ENCODE data around the gene CYTL1.

The CYTL1 gene

GRCh38 chr4:4969298-4969697 is 50.0 kb downstream of the CYTL1 start:
- TF ChIP-seq CTCF (IDR thresholded peaks at IDR 0.05; ENCODE audit: low read depth, low read length): no peak
- Histone ChIP-seq H3K4me1 (no peaks in the 10 kb centered on the region), H3K36me3 (no peaks in the 10 kb centered on the region), H3K9me3 (no peaks in the 10 kb centered on the region), H3K27me3 (no peaks in the 10 kb centered on the region; the same call in 1 of the 2 replicates), H3K4me3 (ENCODE audit: low read depth, low read length) (no peak overlapping the region)
- no peak for DNase-seq

GRCh38 chr4:4968161-4968725 is 51.0 kb downstream of the CYTL1 start:
- no peak for DNase-seq
- no peaks in the 10 kb centered on the region for H3K4me1 ChIP-seq
- no peaks in the 10 kb centered on the region for H3K9me3 ChIP-seq
- H3K4me3 ChIP-seq (ENCODE audit: low read depth, low read length): no peak overlapping the region
- no peak for TF ChIP-seq CTCF (IDR thresholded peaks at IDR 0.05; ENCODE audit: low read depth, low read length)
- H3K36me3 ChIP-seq: no peaks in the 10 kb centered on the region
- H3K27me3 ChIP-seq: no peaks in the 10 kb centered on the region; the same call in 1 of the 2 replicates
